Activated T-helper 1 cell treated with anti-CD3 and anti-CD28 coated beads, Interleukin-12 subunit alpha, Interleukin-12 subunit beta, Interleukin-2, Interleukin-4 antibody, amounts not matched to agents 30 ng/mL and 10 ng/mL and 1 ng/mL, durations not matched to agents 14 hours and 24 hours and 36 hours (primary cell): ENCODE measurements around the gene SIVA1. TPM values are rescaled to one million over a fixed set of nuclear protein-coding genes. Genes with fewer than 3 reads are reported as not detected.
"Not testable (repeated sequence)": the region's sequence is repeated elsewhere in the genome, so short reads cannot be mapped to it uniquely, and the experiment has no call there.

Source experiments
- DNase-seq: peaks from one replicate; pipeline ENCODE4 v3.0.0; 2021; ENCODE audit warnings: low spot score
- H3K27ac Mint-ChIP-seq: one replicate; pipeline ENCODE4 v1.8.0; 2021; ENCODE audit warnings: mild to moderate bottlenecking, mixed read lengths
- H3K27me3 Mint-ChIP-seq: one replicate; pipeline ENCODE4 v1.8.0; 2022; ENCODE audit warnings: mild to moderate bottlenecking, moderate library complexity, mixed read lengths; ENCODE audit not compliant: insufficient read depth
- H3K36me3 Mint-ChIP-seq: one replicate; pipeline ENCODE4 v1.8.0; 2021; ENCODE audit warnings: low read depth, mixed read lengths
- H3K4me1 Mint-ChIP-seq: one replicate; pipeline ENCODE4 v1.8.0; 2021; ENCODE audit warnings: low read depth, mixed read lengths
- H3K4me3 Mint-ChIP-seq: one replicate; pipeline ENCODE4 v1.8.0; 2021; ENCODE audit warnings: mild to moderate bottlenecking, moderate library complexity, mixed read lengths
- H3K9me3 Mint-ChIP-seq: one replicate; pipeline ENCODE4 v1.8.0; 2021; ENCODE audit warnings: mixed read lengths
- intact Hi-C: fragments of 100-400 bp; cut with micrococcal nuclease; formaldehyde crosslinking; loops from one replicate; pipeline ENCODE4 v1.15.1; 2024
- total RNA-seq: library from RNA; stranded (reverse); gene quantifications from 2 replicates; pipeline ENCODE4 v1.2.3, GENCODE V29; 2022

Gene SIVA1
- total RNA-seq, 1 donor from 2014 or later: 111 TPM

GRCh38 chr14:104743461-104744380, 9.2 kb upstream of the SIVA1 start:
- H3K27ac Mint-ChIP-seq: no peak overlapping the region
- no peaks in the 10 kb centered on the region for H3K27me3 Mint-ChIP-seq
- intact Hi-C loops: no loop called here
- H3K4me1 Mint-ChIP-seq: no peaks in the 10 kb centered on the region
- DNase-seq: no peak
- no peaks in the 10 kb centered on the region for H3K9me3 Mint-ChIP-seq
- H3K36me3 Mint-ChIP-seq: no peaks in the 10 kb centered on the region
- no peak overlapping the region for H3K4me3 Mint-ChIP-seq

GRCh38 chr14:104744484-104744883, 8.5 kb upstream of the SIVA1 start:
- no peaks in the 10 kb centered on the region for H3K4me1 Mint-ChIP-seq
- intact Hi-C loops: no loop called here
- H3K36me3 Mint-ChIP-seq: no peaks in the 10 kb centered on the region
- no peak for DNase-seq
- H3K27me3 Mint-ChIP-seq: no peaks in the 10 kb centered on the region
- no peaks in the 10 kb centered on the region for H3K9me3 Mint-ChIP-seq
- no peak overlapping the region for H3K27ac Mint-ChIP-seq
- H3K4me3 Mint-ChIP-seq: no peak overlapping the region

GRCh38 chr14:104745431-104745830, 7.5 kb upstream of the SIVA1 start:
- Mint-ChIP-seq H3K27ac (no peak overlapping the region), H3K4me3 (no peak overlapping the region), H3K4me1 (no peaks in the 10 kb centered on the region), H3K27me3 (peaks cover 2% of the 10 kb centered on the region), H3K36me3 (no peaks in the 10 kb centered on the region), H3K9me3 (no peaks in the 10 kb centered on the region)
- intact Hi-C loops: no loop called here
- no peak for DNase-seq

DNA sequence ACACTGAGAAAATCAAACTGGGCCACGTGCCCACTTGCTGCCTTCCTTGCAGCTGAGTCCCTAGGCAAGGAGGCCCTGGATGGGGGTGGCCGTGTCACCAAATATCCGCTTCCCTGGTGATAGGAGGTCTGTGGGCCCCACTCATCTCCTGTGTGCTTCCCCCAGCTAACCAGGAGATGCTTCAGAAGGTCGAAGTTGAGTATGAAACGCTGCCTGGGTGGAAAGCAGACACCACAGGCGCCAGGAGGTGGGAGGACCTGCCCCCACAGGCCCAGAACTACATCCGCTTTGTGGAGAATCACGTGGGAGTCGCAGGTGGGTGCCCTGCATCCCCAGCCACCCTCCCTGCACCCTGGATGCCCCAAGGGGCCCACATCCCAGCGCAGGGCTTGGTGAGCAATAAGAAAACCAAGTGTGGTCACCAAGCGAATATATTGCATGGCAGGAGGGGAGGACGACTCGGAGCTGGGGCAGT, 6.8 kb upstream of the SIVA1 start:
- peaks cover 2% of the 10 kb centered on the region for H3K27me3 Mint-ChIP-seq
- no peaks in the 10 kb centered on the region for H3K9me3 Mint-ChIP-seq
- intact Hi-C loops: no loop called here
- no peaks in the 10 kb centered on the region for H3K36me3 Mint-ChIP-seq
- no peaks in the 10 kb centered on the region for H3K4me1 Mint-ChIP-seq
- DNase-seq: no peak
- no peak overlapping the region for H3K4me3 Mint-ChIP-seq
- H3K27ac Mint-ChIP-seq: no peak overlapping the region

DNA sequence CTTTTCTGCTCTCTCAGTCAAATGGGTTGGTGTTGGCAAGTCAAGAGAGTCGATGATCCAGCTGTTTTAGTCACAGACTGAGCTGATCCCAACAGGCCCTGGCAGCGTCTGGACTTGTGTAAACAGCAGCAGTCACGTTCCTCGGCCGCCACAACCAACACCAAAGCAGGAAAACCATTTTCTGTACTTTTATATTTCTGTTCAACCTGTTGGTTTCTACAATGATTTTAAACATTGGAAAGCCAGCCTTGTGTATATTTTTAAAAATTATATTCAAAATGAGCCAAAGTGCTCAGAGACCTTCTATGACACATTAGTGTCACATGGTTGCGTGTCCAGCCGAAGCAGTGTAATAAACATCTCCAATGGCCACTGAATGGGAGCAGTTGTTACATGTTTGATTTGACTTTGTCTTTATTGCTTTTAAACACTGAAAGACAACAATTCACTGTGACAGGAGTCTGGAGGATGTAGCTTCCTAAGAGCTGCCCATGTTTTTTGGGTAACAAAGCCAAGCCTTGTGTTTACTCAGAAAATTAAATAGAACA, 5.9 kb upstream of the SIVA1 start:
- intact Hi-C loops: no loop called here
- Mint-ChIP-seq H3K4me1 (no peaks in the 10 kb centered on the region), H3K9me3 (no peaks in the 10 kb centered on the region), H3K27ac (no peak overlapping the region), H3K36me3 (no peaks in the 10 kb centered on the region), H3K27me3 (peaks cover 2% of the 10 kb centered on the region), H3K4me3 (no peak overlapping the region)
- no peak for DNase-seq

- H3K9me3 Mint-ChIP-seq: no peaks in the 10 kb centered on the region
- H3K4me1 Mint-ChIP-seq: no peaks in the 10 kb centered on the region
- no peak overlapping the region for H3K4me3 Mint-ChIP-seq
- no peak overlapping the region for H3K27ac Mint-ChIP-seq
- H3K27me3 Mint-ChIP-seq: peaks cover 2% of the 10 kb centered on the region
- intact Hi-C loops: no loop called here
- no peak for DNase-seq
- peaks cover under 1% of the 10 kb centered on the region for H3K36me3 Mint-ChIP-seq
Measured at GRCh38 chr14:104747876-104748275, 5.1 kb upstream of the SIVA1 start.

- no peak overlapping the region for H3K27ac Mint-ChIP-seq
Measured at GRCh38 chr14:104749111-104749649, 3.8 kb upstream of the SIVA1 start.

DNA sequence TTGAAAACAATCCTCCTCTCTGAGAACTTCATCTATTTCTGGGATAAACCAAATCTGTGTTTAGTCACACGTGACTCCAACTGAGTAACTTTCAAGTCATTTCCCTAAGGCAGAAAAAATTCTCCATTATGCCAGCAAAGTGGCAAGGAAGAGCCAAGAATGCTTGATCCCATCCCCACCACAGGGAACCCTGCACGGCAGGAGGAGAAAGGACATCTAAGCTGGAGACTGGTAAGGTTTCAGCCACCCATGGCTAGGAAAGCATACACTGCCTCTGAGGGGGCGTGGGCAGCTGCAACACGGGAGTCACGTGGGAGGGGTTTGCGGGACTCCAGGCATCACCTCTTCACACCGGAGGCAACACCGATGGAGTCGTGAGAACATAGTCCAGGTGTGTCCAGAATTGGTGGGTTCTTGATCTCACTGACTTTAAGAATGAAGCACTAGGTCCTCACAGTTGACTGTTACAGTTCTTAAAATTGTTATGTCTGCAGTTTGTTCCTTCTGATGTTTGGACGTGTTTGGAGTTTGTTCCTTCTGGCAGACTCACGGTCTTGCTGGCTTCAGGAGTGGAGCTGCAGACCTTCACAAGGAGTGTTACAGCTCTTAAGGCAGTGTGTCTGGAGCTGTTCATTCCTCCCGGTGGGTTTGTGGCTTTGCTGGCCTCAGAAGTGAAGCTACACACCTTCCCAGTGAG, 2.7 kb upstream of the SIVA1 start:
- peaks cover 17% of the 10 kb centered on the region for H3K4me1 Mint-ChIP-seq
- peaks cover 3% of the 10 kb centered on the region for H3K36me3 Mint-ChIP-seq
- DNase-seq: no peak
- intact Hi-C loops: no loop called here
- no peak overlapping the region for H3K27ac Mint-ChIP-seq
- peaks cover 2% of the 10 kb centered on the region for H3K27me3 Mint-ChIP-seq
- H3K4me3 Mint-ChIP-seq: no peak overlapping the region
- H3K9me3 Mint-ChIP-seq: no peaks in the 10 kb centered on the region

More at GRCh38 chr14:104749111-104749649, 3.8 kb upstream of the SIVA1 start:
- no peak for DNase-seq
- Mint-ChIP-seq H3K36me3 (peaks cover 3% of the 10 kb centered on the region), H3K4me3 (no peak overlapping the region), H3K4me1 (peaks cover 7% of the 10 kb centered on the region), H3K27me3 (peaks cover 2% of the 10 kb centered on the region), H3K9me3 (no peaks in the 10 kb centered on the region)
- intact Hi-C loops: no loop called here

GRCh38 chr14:104750753-104751057, 2.2 kb upstream of the SIVA1 start:
- H3K27ac Mint-ChIP-seq, intact Hi-C loops, H3K27me3 Mint-ChIP-seq, DNase-seq, H3K9me3 Mint-ChIP-seq, H3K36me3 Mint-ChIP-seq: not testable (repeated sequence)
- peaks cover 18% of the 10 kb centered on the region for H3K4me1 Mint-ChIP-seq
- peak overlapping the region; percentile 47 for H3K4me3 Mint-ChIP-seq

DNA sequence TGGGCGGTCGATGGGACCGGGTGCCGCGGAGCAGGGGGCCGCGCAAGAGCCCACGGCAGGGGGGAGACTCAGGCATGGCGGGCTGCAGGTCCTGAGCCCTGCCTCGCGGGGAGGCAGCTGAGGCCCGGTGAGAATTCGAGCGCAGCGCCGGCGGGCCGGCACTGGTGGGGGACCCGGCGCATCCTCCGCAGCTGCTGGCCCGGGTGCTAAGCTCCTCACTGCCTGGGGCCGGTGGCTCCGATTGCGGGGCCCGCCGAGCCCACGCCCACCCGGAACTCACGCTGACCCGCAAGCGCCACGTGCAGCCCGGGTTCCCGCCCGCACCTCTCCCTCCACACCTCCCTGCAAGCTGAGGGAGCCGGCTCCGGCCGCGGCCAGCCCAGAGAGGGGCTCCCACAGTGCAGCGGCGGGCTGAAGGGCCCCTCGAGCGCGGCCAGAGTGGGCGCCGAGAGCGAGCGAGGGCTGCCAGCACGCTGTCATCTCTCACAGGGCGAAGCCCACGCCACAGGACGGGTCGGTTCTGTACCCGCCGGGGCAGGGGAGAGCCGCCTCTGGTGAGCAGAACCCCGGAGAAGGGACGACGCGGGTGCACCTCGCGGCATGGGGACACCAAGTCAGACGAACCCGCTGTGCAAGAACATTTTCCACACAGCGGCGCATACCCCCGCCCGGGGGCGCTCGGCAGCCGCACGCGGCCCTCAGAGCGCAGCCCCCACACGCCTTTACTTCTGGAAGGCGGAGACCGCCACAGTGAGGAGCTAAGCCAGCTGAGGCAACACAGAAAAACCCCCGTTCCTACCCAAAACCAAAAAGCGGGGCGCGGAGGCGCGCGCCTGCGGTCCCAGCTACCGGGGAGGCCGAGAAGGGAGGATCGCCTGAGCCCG, 1.2 kb upstream of the SIVA1 start:
- H3K27me3 Mint-ChIP-seq: peaks cover 2% of the 10 kb centered on the region
- no peak for DNase-seq
- H3K9me3 Mint-ChIP-seq: no peaks in the 10 kb centered on the region
- no peak overlapping the region for H3K27ac Mint-ChIP-seq
- peaks cover 18% of the 10 kb centered on the region for H3K4me1 Mint-ChIP-seq
- intact Hi-C loops: loop anchor here (1.0 to 2.0 kb wide), 10 partner anchors 17 to 739 kb away; partner anchors contain the start of genes ADSS1, BRF1, CDCA4 and CLBA1
- H3K4me3 Mint-ChIP-seq: peak overlapping the region; percentile 91
- peaks cover 6% of the 10 kb centered on the region for H3K36me3 Mint-ChIP-seq

GRCh38 chr14:104752423-104752734, 568 bp upstream of the SIVA1 start:
- DNase-seq: no peak
- peak overlapping the region; percentile 91 for H3K4me3 Mint-ChIP-seq
- H3K27ac Mint-ChIP-seq: peak overlapping the region; percentile 90
- peaks cover 21% of the 10 kb centered on the region for H3K4me1 Mint-ChIP-seq
- H3K9me3 Mint-ChIP-seq: no peaks in the 10 kb centered on the region
- intact Hi-C loops: loop anchor here (1.0 to 2.0 kb wide), 10 partner anchors 16 to 738 kb away; partner anchors contain the start of genes ADSS1, BRF1, CDCA4 and CLBA1
- H3K36me3 Mint-ChIP-seq: peaks cover 8% of the 10 kb centered on the region
- peaks cover 2% of the 10 kb centered on the region for H3K27me3 Mint-ChIP-seq

GRCh38 chr14:104753528-104754212, 723 bp downstream of the SIVA1 start:
- Mint-ChIP-seq H3K27ac (peak overlapping the region; percentile 80), H3K4me1 (peaks cover 21% of the 10 kb centered on the region), H3K36me3 (peaks cover 9% of the 10 kb centered on the region), H3K27me3 (peaks cover 2% of the 10 kb centered on the region), H3K4me3 (peak overlapping the region; percentile 92), H3K9me3 (no peaks in the 10 kb centered on the region)
- DNase-seq: peak; percentile 12
- intact Hi-C loops: loop anchor here (2.0 kb wide), 3 partner anchors 59 to 547 kb away; partner anchors contain the start of genes BRF1 and CLBA1
